Keratinocyte (primary cell): ENCODE measurements around the gene SOAT1.
"Not testable (repeated sequence)": the region's sequence is repeated elsewhere in the genome, so short reads cannot be mapped to it uniquely, and the experiment has no call there.

Source experiments
- CTCF ChIP-seq, 3 experiments: IDR thresholded peaks in 1 of 3; conservative IDR thresholded peaks in 1 of 3; optimal IDR thresholded peaks in 1 of 3; 2 replicates in 2 of 3; 3 replicates in 1 of 3; pipeline versions ENCODE3 to v1.5.1; 2011; ENCODE audit warnings: low read length in 3 of 3, mild to moderate bottlenecking in 3 of 3, moderate library complexity in 2 of 3, control low read depth in 1 of 3, inconsistent platforms in 1 of 3; ENCODE audit not compliant: insufficient read depth in 2 of 3; ENCODE audit errors: extremely low read depth in 1 of 3
- EZH2 ChIP-seq: IDR thresholded peaks from one replicate; pipeline ENCODE4 v1.6.1; 2012; ENCODE audit warnings: inconsistent platforms, mild to moderate bottlenecking, low read length, moderate library complexity

- not testable (repeated sequence) for TF ChIP-seq CTCF (optimal IDR thresholded peaks at IDR 0.05 in 1 of 3, IDR thresholded peaks at IDR 0.05 in 1 of 3, conservative IDR thresholded peaks at IDR 0.05 in 1 of 3; ENCODE audit: extremely low read depth in 1 of 3, insufficient read depth in 2 of 3, low read length in 3 of 3); EZH2
Measured at GRCh38 chr1:179245426-179245825, 48.2 kb upstream of the SOAT1 start.
